Stomach (tissue), 4 donors: Measurements from ENCODE around the gene C1orf185.

ENCODE experiments used
- CTCF ChIP-seq, 7 experiments: fragments of 450-650 bp in 4 of 7; fragments of 200-600 bp in 3 of 7; sonication (generic) in 3 of 7; IDR thresholded peaks; one replicate each; pipeline ENCODE4 v1.5.1; 2016 to 2019; ENCODE audit warnings: antibody characterized with exemption in 7 of 7, control low read depth in 2 of 7, mild to moderate bottlenecking in 1 of 7
- POLR2A ChIP-seq, 4 donors: fragments of 450-650 bp; IDR thresholded peaks; one replicate each; pipeline ENCODE4 v1.6.1; 2016; ENCODE audit warnings: antibody characterized with exemption in 4 of 4, control low read depth in 2 of 4, mild to moderate bottlenecking in 1 of 4, moderate library complexity in 1 of 4

GRCh38 chr1:51188230-51188629 is 86.2 kb downstream of the C1orf185 start:
- no peak for TF ChIP-seq CTCF (IDR thresholded peaks at IDR 0.05)
- no peak for TF ChIP-seq POLR2A (IDR thresholded peaks at IDR 0.05)
